HCT116 (cell line): ENCODE results near the gene PTS. TPM values are rescaled to one million over a fixed set of nuclear protein-coding genes. Genes with fewer than 3 reads are reported as not detected.

Experiments used
- ATAC-seq: fragments of 200-7000 bp; cut with Tn5 transposase; 2 replicates; pipeline ENCODE4 v1.9.1; 2020; ENCODE audit warnings: mild to moderate bottlenecking, moderate library complexity
- BruUV-seq: library from RNA; stranded (reverse); fragments of 400-500 nt; replicated peaks from 2 replicates; lab custom pipeline; 2021; lab: Mats Ljungman, UMichigan
- CTCF ChIA-PET: fragments of 300-600 bp; sonication (Branson Sonifier 250); formaldehyde crosslinking; loops from one replicate; lab custom pipeline; 2021; ENCODE audit warnings: antibody characterized with exemption; lab: Charles Lee
- POLR2A ChIA-PET: fragments of 300-600, 350-600 bp; sonication (Branson Sonifier 250); formaldehyde crosslinking; loops from one replicate; lab custom pipeline; 2021; ENCODE audit warnings: antibody characterized with exemption; lab: Charles Lee
- RAD21 ChIA-PET, 2 experiments: fragments of 300-600 bp; sonication (Branson Sonifier 250); formaldehyde crosslinking; loops; one replicate each; lab custom pipeline; 2023; ENCODE audit warnings: low total read pairs in 2 of 2; ENCODE audit not compliant: uncharacterized antibody in 2 of 2, unreplicated experiment in 2 of 2, low non-redundant PET in 1 of 2; lab: Charles Lee
- DNase-seq: peaks from one replicate; pipeline ENCODE4 v3.0.0-alpha.2; 2010; ENCODE audit warnings: low read depth, low spot score
- H2AFZ ChIP-seq: fragments of 200-600 bp; shearing (Covaris generic), sonication (generic); 2 replicates; pipeline ENCODE4 v1.6.1; 2017; ENCODE audit warnings: low read depth, mixed run types, mixed read lengths, antibody characterized with exemption, low read length; ENCODE audit not compliant: poor library complexity, severe bottlenecking
- H3K27ac ChIP-seq: 2 replicates; pipeline ENCODE4 v1.5.1; 2012; ENCODE audit warnings: low read depth, low read length
- H3K27me3 ChIP-seq: fragments of 200-600 bp; sonication (generic); 2 replicates; pipeline ENCODE4 v1.6.1; 2016; ENCODE audit warnings: mixed run types, low read length, mixed read lengths; ENCODE audit not compliant: insufficient read depth
- H3K36me3 ChIP-seq, 2 experiments: fragments of 200-500 bp in 1 of 2; fragments of 200-600 bp in 1 of 2; sonication (Bioruptor generic) in 1 of 2; sonication (generic) in 1 of 2; 2 replicates each; pipeline versions ENCODE4 v1.5.1 to v1.6.1; 2014 to 2016; ENCODE audit warnings: low read length in 2 of 2, inconsistent platforms in 1 of 2, mixed read lengths in 1 of 2, mixed run types in 1 of 2; ENCODE audit not compliant: insufficient read depth in 2 of 2, control insufficient read depth in 1 of 2
- H3K4me1 ChIP-seq, 2 experiments: fragments of 200-600 bp in 1 of 2; sonication (generic) in 1 of 2; 2 replicates each; pipeline versions ENCODE4 v1.5.1 to v1.6.1; 2012 to 2017; ENCODE audit warnings: low read length in 2 of 2, inconsistent platforms in 1 of 2, mild to moderate bottlenecking in 1 of 2, mixed read lengths in 1 of 2, mixed run types in 1 of 2, moderate library complexity in 1 of 2; ENCODE audit not compliant: insufficient read depth in 2 of 2, control insufficient read depth in 1 of 2
- H3K4me2 ChIP-seq: fragments of 200-600 bp; sonication (generic); 2 replicates; pipeline ENCODE4 v1.6.1; 2017; ENCODE audit warnings: mixed run types, low read length, mixed read lengths
- H3K4me3 ChIP-seq, 2 experiments: fragments of 200-600 bp in 1 of 2; sonication (generic) in 1 of 2; replicated peaks in 1 of 2; 2 replicates each; pipeline ENCODE4 v1.5.1; 2011 to 2016; ENCODE audit warnings: low read length in 2 of 2, control low read depth in 1 of 2, low read depth in 1 of 2, mild to moderate bottlenecking in 1 of 2, mixed read lengths in 1 of 2, mixed run types in 1 of 2
- H3K79me2 ChIP-seq: fragments of 200-600 bp; sonication (generic); 2 replicates; pipeline ENCODE4 v1.6.1; 2017; ENCODE audit warnings: mild to moderate bottlenecking, mixed run types, low read length, moderate library complexity, mixed read lengths; ENCODE audit not compliant: insufficient read depth
- H3K9ac ChIP-seq: fragments of 200-600 bp; sonication (generic); 2 replicates; pipeline ENCODE4 v1.6.1; 2016; ENCODE audit warnings: low read length, mixed read lengths
- H3K9me2 ChIP-seq: fragments of 200-600 bp; sonication (generic), shearing (Covaris generic); 2 replicates; pipeline ENCODE4 v1.6.1; 2017; ENCODE audit warnings: mixed run types, mild to moderate bottlenecking, moderate library complexity; ENCODE audit not compliant: insufficient read depth
- H3K9me3 ChIP-seq, 2 experiments: fragments of 200-500 bp in 1 of 2; fragments of 200-600 bp in 1 of 2; sonication (Bioruptor generic) in 1 of 2; sonication (generic) in 1 of 2; 2 replicates each; pipeline ENCODE4 v1.6.1; 2014 to 2017; ENCODE audit warnings: low read length in 2 of 2, mixed read lengths in 2 of 2, inconsistent platforms in 1 of 2, low read depth in 1 of 2, mild to moderate bottlenecking in 1 of 2, mixed run types in 1 of 2, moderate library complexity in 1 of 2; ENCODE audit not compliant: control insufficient read depth in 1 of 2, insufficient read depth in 1 of 2
- H4K20me1 ChIP-seq: fragments of 200-600 bp; sonication (generic), shearing (Covaris generic); 2 replicates; pipeline ENCODE4 v1.6.1; 2017; ENCODE audit warnings: mixed run types, mild to moderate bottlenecking, moderate library complexity; ENCODE audit not compliant: insufficient read depth
- CBX3 ChIP-seq: IDR thresholded peaks from 2 replicates; pipeline ENCODE4 v1.6.1; 2012; ENCODE audit warnings: low read depth
- ELF1 ChIP-seq: IDR thresholded peaks from 2 replicates; pipeline ENCODE4 v1.6.1; 2012; ENCODE audit warnings: low read depth, borderline replicate concordance
- EZH2phosphoT487 ChIP-seq: fragments of 200-600 bp; IDR thresholded peaks from 2 replicates; pipeline ENCODE4 v1.6.1; 2018; ENCODE audit warnings: antibody characterized with exemption, borderline replicate concordance
- JUND ChIP-seq: IDR thresholded peaks from 2 replicates; pipeline ENCODE4 v1.6.1; 2012
- RAD21 ChIP-seq: IDR thresholded peaks from 2 replicates; pipeline ENCODE4 v1.6.1; 2012; ENCODE audit warnings: low read depth, mild to moderate bottlenecking
- SP1 ChIP-seq: IDR thresholded peaks from 2 replicates; pipeline ENCODE4 v1.6.1; 2012; ENCODE audit warnings: low read depth
- YY1 ChIP-seq: IDR thresholded peaks from 2 replicates; pipeline ENCODE4 v1.6.1; 2011; ENCODE audit warnings: low read length, low read depth, moderate library complexity, mild to moderate bottlenecking; ENCODE audit not compliant: insufficient replicate concordance; ENCODE audit errors: extremely low read depth
- intact Hi-C: fragments of 100-400 bp; cut with micrococcal nuclease; formaldehyde crosslinking; loops from 2 replicates; pipeline ENCODE4 v1.10.0; 2022
- total RNA-seq: library from RNA; stranded (reverse); gene quantifications from one replicate; pipeline ENCODE4 v1.2.1, GENCODE V29; 2021; ENCODE audit not compliant: unreplicated experiment
- TF ChIP-seq, protein P1 (sequence below): IDR thresholded peaks from 2 replicates; pipeline ENCODE4 v1.6.1; 2012; ENCODE audit warnings: low read depth

The PTS gene
- total RNA-seq, 1 experiment from 2014 or later = 45.7 TPM

DNA sequence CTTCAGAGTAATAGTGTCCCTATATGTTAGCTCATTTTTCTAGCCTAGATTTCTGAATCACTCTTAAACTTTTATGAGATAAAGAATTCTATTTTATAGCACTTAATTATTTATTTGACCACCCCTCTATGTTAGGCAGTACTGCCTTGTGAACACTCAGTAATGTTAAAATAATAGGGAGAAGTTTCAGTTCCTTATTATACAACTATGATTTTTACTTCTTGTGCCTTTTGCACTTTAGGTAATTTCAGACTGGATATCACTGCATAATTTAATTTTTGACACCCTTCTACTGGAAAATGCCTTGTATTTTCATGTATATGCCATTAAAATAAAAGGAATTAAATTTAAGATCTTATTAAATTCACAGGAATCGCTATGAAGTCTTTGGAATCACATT is 47.8 kb upstream of the PTS start:
- no peaks in the 10 kb centered on the region for H3K9me3 ChIP-seq
- H3K4me2 ChIP-seq = no peak overlapping the region
- BruUV-seq = no TSS peak
- no peak overlapping the region for H3K4me3 ChIP-seq
- H2AFZ ChIP-seq = no peak overlapping the region
- CTCF ChIA-PET = no interaction called here
- H3K27me3 ChIP-seq = no peaks in the 10 kb centered on the region
- POLR2A ChIA-PET = no interaction called here
- intact Hi-C loops = loop anchor here (5.0 kb wide), 1 partner anchor 246 kb away; no protein-coding TSS in a partner anchor
- no peak for TF ChIP-seq ELF1
- TF ChIP-seq CBX3 = no peak
- no peak for TF ChIP-seq YY1
- TF ChIP-seq SP1 = no peak
- TF ChIP-seq RAD21 = no peak
- TF ChIP-seq, protein P1, sequence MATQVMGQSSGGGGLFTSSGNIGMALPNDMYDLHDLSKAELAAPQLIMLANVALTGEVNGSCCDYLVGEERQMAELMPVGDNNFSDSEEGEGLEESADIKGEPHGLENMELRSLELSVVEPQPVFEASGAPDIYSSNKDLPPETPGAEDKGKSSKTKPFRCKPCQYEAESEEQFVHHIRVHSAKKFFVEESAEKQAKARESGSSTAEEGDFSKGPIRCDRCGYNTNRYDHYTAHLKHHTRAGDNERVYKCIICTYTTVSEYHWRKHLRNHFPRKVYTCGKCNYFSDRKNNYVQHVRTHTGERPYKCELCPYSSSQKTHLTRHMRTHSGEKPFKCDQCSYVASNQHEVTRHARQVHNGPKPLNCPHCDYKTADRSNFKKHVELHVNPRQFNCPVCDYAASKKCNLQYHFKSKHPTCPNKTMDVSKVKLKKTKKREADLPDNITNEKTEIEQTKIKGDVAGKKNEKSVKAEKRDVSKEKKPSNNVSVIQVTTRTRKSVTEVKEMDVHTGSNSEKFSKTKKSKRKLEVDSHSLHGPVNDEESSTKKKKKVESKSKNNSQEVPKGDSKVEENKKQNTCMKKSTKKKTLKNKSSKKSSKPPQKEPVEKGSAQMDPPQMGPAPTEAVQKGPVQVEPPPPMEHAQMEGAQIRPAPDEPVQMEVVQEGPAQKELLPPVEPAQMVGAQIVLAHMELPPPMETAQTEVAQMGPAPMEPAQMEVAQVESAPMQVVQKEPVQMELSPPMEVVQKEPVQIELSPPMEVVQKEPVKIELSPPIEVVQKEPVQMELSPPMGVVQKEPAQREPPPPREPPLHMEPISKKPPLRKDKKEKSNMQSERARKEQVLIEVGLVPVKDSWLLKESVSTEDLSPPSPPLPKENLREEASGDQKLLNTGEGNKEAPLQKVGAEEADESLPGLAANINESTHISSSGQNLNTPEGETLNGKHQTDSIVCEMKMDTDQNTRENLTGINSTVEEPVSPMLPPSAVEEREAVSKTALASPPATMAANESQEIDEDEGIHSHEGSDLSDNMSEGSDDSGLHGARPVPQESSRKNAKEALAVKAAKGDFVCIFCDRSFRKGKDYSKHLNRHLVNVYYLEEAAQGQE = no peak
- no peak for TF ChIP-seq EZH2phosphoT487
- no peak for TF ChIP-seq JUND
- TF ChIP-seq, all 23 proteins: peak for 0
- Histone ChIP-seq H3K9ac (no peak overlapping the region), H3K27ac (no peak overlapping the region), H3K36me3 (no peaks in the 10 kb centered on the region), H3K4me1 (peaks cover 3 to 21% of the 10 kb centered on the region in 2 experiments; a peak in 3 of 4 replicates), H3K9me2 (no peaks in the 10 kb centered on the region), H4K20me1 (no peaks in the 10 kb centered on the region), H3K79me2 (no peaks in the 10 kb centered on the region)
- ATAC-seq = no peak
- DNase-seq = no peak
- RAD21 ChIA-PET = interaction anchor here in 1 of 2 experiments (0.6 kb wide), 1 partner anchor 31 kb away, joined by 3 read pairs; no protein-coding TSS in a partner anchor
